Limb (tissue), 2 donors: ENCODE data around the gene DHX8.
"Not testable (repeated sequence)": the region's sequence is repeated elsewhere in the genome, so short reads cannot be mapped to it uniquely, and the experiment has no call there.

ENCODE experiments used
- DNase-seq, 2 donors: peaks; one replicate each; pipeline ENCODE4 v3.0.0-alpha.2; 2016; ENCODE audit errors: extremely low spot score in 2 of 2

Gene DHX8

DNA sequence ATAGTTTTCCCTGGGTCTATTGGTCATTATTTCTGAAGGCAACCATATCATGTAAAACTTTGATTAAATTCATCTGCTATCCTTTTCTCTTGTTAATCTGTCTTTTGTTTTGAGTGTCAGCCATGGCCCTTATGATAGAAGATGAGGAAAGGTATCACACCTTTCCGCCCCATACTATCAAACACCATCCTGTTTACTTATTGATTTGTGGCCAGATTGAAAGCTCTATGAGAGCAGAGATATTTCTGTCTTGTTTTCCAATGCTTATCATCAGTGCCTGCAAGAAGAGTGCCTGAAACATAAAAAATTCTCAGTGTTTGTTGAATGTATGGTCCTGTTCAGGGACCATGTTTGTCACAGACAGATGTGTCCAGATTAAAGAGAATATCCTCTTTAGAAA is 22.6 kb upstream of the DHX8 start:
- no peak for DNase-seq

DNA sequence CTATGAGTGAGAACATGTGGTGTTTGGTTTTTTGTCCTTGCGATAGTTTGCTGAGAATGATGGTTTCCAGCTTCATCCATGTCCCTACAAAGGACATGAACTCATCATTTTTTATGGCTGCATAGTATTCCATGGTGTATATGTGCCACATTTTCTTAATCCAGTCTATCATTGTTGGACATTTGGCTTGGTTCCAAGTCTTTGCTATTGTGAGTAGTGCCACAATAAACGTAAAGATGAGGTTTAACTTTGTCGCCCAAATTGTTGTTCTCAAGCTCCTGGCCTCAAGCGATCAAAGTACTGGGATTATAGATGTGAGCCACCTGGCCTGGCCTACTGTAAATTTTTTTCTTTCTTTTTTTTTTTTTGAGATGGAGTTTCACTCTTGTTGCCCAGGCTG is 21.2 kb upstream of the DHX8 start:
- not testable (repeated sequence) for DNase-seq

DNA sequence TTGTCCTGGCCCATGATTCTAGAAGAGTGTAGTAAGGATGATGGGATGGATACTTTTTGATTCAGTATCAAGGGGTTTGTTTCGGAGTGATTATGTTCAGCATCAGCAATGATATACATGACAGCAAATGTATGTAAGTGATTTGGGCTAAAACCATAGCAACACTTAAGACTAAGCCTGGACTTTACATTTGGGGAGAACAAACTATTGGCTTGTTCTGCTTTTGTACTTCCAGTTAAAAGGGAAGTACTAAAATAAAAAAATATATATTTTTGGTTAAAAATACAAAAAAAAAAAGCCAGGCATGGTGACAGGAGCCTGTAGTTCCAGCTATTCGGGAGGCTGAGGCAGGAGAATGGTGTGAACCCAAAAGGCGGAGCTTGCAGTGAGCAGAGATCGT is 20.5 kb upstream of the DHX8 start:
- DNase-seq = no peak

DNA sequence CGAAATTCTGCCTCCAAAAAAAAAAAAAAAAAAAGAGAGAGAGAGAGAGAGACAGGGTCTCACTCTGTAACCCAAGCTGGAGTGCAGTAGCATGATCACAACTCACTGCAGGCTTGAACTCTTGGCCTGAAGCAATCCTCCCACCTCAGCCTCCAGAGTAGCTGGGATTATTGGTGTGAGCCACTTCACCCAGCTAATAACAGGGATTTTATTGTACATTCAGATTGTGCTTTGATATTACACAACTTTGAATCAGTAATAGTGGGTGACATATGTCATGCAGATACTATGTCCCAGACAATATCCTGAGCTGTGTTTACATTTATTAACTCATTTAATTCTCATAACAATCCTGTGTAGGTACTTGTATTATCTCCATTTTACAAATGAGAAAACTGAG is 19.7 kb upstream of the DHX8 start:
- no peak for DNase-seq

DNA sequence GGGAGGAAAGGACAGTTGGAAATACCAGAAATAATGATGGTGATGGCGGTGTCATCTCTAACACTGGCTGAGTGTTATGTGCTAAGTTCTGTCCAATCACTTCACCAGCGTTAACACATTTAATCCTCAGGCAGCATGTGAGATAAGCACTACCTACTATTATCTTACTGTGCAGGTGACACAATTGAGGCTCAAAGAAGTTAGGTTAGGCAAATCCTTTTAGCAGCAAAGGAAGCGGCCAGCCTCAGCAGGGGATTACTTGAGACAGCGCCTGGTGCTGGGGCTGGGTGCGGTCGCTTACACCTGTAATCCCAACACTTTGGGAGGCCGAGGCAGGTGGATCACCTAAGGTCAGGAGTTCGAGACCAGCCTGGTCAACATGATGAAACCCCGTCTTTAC is 18.7 kb upstream of the DHX8 start:
- no peak for DNase-seq

DNA sequence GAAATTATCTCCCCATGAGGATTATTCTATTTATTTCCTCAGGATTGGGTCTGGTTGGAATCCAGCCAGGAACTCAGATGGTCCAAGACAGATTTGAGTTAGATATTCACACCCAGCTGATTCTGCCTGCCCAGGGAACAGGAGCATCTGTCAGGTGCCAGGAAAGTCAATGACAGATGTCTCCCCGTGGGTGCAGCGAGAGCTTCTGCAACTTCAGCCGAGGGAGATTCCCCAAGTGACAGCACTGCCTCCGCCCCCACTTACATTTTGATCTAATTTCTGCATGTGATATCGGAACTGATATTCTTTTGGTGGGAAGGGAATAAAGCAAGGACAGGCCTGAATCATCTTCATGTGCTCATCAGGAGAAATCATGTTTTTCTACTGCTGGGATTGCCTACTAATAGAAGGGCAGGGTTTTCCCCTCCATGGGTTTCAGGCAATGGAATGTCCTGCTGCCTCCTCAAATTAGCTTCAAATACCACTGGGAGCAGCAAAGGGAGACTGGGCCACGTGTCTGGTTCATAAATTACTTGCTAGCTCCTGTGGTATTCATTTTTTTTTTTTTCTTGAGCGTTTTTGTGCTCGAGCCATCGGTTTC is 15.7 kb upstream of the DHX8 start:
- DNase-seq = peak in 1 of 2 donors; percentile 45

DNA sequence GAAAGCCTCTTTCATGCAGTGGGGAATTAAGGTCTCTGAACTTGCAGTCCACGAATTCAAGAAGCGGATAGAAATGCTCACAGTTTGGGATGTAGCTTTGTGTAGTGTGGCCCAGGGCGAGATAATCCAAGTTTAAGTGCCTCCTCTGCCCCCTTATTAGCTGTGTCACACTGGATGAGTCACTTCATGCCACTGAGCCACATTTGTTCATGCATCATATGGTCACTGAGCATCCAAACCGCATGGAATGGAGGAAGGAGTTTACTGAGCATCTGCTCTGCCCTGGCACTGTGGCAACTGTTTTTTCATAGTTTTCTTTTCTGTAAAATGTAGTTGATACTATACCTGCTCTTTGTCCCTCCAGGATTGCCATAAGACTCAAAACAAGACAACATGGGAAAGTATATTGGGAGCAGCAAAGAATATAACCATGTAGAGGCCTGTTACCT is 15.1 kb upstream of the DHX8 start:
- DNase-seq = no peak

DNA sequence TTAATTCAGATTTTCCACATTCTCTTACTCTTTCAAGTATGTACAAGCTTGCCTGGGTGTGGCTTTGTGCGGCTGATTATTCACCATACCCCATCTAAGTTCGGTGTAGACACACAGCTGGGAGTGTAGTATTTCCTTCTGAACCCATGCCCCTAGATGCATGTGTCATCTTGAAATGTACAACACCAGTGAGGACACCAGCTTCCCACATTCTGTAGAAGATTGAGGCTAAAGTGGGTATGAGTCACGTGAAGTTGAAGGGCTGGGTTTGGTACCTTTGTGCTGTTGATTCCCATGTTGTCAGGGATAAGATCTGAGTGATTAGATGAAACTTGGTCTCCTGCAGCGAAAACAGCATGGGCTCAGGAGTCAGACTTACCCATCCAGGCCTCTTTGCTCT is 14.6 kb upstream of the DHX8 start:
- no peak for DNase-seq

DNA sequence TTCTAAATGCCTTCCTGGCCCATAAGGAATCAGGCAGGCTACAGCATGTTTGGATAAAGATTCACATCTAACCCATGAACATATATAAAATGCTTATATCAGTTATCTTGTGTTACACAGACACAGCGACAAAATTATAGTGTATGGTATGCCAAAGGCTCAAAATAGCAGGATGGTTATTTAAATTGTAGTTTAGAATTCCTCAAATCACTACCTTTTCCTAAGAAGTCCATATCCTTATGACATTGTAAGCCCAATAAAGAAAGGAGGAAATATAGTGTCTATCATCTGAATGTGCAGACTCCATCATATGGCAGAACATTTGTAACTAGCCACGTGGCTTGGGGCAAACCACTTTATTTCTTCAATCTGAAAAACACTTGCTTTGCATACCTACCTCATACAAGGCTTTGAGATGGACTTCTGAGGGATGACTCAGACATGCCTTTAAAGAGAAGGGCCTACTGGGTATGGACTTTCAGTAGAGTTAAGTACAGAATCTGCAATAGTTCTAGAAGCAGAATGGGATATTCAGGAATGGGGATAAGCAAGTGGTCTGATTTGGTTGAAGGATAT is 12.1 kb upstream of the DHX8 start:
- no peak for DNase-seq

DNA sequence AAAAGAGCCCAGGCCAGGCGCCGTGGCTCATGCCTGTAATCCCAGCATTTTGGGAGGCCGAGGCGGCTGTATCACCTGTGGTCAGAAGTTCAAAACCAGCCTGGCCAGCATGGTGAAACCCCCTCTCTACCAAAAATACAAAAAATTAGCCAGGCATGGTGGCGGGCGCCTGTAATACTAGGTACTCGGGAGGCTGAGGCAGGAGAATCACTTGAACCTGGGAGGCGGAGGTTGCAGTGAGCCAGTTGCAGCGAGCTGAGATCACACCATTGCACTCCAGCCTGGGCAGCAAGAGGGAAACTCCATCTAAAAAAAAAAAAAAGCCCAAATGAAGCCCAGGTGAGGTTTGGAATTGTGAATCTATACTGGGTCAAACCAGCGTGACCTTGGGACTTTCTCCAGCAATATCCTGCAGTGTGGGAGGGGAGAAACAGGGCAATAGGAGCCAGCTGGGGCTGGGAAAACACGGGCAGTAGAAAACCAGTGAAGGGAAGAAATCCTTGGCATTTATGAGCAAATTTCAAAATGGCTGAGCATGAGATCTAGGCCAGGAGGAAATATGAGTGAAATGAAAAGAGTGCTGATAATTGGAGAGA is 8.2 kb upstream of the DHX8 start:
- no peak for DNase-seq

DNA sequence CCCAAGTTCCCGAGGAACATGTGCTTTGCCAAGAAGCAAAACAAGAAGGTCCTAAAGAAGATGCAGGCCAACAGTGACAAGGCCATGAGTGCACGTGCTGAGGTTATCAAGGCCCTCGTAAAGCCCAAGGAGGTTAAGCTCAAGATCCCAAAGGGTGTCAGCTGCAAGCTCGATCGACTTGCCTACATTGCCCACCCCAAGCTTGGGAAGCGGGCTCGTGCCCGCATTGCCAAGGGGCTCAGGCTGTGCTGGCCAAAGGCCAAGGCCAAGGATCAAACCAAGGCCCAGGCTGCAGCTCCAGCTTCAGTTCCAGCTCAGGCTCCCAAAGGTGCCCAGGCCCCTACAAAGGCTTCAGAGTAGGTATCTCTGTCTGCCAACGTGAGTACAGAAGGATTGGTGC is 7.5 kb upstream of the DHX8 start:
- not testable (repeated sequence) for DNase-seq

DNA sequence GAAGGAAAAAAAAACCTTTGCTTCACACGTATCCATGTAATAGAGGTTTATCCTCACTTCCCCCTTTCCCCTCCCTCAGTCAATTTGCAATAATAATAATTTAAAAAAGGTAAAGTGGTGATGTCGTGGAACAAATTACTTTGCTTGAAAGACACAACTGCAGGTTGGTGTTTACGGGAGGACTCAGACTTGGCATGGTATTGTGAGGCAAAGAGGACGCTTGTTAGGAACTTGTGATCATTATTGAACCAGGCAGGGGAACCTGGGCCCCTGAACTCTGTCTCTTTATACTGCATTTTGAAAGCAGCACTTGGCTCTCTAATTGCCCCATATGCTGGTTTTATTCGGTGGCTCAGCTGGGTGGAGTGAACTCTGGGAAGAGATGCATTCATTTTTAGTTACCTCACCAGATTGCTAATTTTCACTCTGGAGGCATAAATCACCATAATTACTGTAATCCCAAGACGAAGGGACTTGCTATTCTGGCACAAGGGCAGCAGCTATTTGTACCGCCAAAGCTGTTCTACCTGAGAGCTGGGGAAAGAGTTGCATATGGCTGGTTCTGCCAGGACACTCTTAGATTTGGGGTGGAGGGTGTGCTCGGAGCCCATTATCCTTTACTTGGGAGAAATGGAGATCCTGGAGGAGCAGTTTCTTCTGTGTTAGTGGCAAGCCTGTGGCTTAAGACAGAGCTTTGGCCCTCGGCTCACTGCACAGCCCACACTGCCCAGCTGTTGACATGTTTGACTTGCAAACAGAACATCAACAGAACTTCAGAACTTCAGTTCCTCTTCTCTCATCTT is 5.7 kb upstream of the DHX8 start:
- no peak for DNase-seq

DNA sequence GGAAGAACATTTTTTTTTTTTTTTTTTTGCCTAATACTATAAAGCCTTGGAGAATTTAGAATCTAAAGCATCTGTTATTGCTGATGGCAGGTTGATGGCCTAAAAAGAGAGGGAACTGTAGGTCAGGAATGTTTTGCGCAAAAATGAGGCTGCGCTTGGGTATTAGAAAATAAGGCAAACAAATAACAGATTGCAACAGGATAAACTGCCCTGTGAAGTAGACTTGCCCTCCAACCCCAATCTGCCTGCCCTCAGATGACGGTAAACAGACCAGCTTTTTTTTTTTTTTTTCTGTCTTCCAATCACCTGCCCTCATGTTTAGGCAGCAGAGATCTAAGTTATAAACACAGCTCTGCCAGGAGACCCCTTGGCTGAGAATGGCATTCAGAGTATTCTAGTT is 3.8 kb upstream of the DHX8 start:
- no peak for DNase-seq

DNA sequence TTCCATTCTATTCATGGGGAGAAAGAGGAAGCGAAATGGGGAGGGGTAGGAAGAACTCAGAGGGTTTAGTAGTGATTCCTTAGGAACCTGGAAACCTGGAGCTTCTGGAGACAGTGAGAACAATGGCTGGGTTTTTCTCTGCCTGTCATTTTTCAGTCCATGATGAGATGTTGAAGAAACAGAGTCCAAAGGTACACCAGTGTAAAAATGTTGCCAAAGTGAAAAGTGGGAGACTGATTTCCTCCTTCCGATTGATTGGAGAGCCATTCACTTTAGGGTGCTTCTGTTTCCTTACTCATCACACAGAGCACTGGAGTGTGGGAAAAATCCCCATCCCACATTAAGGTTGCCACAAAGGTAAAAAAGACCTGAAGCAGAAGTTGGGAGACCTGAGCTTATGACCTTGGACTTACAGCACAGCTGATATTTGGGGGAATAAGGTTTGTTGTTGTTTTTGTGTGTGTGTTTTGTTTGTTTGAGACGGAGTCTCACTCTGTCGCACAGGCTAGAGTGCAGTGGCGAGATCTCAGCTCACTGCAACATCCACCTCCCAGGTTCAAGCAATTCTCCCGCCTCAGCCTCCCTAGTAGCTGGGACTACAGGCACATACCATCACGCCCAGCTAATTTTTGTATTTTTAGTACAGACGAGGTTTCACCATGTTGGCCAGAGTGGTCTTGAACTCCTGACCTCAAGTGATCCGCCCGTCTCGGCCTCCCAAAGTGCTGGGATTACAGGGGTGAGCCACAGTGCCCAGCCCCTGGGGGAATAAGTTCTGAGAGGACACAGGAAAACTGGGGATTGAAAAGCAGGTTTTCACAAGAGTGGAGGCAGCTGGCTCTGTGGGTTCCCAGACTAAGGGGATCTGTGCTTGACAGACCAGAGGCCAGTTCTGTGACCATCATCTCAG is 1.4 kb upstream of the DHX8 start:
- no peak for DNase-seq

DNA sequence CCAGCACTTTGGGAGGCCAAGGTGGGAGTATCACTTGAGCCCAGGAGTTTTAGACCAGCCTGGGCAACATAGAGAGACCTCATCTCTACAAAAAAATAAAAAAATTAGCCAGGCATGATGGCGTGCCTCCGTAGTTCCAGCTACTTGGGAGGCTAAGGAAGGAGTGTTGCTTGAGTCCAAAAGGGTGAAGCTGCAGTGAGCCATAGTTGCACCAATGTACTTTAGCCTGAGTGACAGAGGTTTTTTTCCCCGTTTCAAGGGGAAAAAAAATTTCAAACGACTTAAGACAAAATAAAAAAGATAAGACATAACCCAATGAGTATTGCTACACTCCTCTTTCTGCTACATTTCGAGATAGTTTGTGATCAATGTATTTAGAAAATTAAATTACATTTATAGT is 6.8 kb downstream of the DHX8 start:
- no peak for DNase-seq

DNA sequence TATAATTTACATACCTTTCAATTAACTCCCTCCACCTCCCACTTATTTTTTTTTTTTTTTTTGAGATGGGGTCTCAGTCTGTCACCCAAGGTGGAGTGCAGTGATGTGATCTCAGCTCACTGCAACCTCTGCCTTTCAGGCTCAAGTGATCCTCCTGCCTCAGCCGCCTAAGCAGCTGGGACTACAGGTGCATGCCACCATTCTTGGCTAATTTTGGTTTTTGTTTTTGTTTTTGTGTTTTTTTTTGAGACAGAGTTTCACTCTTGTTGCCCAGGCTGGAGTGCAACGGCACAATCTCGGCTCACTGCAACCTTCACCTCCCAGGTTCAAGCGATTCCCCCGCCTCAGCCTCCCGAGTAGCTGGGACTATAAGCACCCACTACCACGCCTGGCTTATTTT is 25.7 kb downstream of the DHX8 start:
- not testable (repeated sequence) for DNase-seq

DNA sequence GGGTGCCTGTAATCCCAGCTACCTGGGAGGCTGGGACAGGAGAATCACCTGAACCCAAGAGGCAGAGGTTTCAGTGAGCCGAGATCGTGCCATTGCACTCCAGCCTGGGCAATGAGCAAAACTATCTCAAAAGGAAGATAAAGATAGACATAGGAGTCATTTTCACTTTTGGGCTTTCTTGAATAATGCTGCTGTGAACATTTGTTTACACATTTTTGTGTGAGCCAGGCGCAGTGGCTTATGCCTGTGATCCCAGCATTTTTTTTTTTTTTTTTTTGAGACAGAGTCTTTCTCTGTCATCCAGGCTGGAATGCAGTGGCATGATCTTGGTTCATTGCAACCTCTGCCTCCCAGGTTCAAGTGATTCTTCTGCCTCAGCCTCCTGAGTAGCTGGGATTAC is 27.4 kb downstream of the DHX8 start:
- not testable (repeated sequence) for DNase-seq

DNA sequence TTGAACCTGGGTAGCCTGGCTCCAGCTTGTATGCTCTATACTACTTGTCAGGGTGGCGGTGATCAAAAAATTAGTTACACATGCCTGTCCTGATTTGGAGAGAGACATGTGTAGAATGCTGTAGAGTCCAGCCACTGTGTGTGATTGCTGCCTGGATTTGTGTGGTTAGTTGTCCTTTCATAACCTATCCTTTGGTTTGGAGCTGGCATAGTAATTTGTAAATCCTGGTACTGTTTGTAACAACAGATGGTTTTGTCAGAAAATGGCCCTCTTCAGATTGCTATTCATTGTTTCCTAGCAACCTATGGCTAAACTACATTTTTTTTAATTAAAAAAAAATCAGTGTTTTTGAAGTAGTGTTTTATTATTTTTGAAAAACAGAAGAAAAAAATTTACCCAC is 31.9 kb downstream of the DHX8 start:
- no peak for DNase-seq

DNA sequence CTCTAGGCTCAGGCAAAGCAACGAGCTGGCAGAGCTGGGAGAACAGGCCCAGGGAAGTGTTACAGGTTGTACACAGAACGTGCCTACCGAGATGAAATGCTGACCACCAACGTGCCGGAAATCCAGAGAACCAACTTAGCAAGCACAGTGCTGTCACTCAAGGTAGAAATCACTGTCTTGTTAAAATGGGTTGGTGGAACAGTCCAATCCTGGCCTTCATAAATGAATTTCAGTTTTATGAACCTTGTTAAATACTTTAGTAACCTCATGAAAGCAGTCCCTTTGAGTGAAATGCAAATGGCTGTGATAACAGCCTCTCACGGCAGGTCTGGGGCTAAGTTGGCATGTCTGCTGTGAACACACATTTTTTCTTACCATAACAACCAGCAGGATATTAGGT is 33.4 kb downstream of the DHX8 start:
- DNase-seq = no peak

DNA sequence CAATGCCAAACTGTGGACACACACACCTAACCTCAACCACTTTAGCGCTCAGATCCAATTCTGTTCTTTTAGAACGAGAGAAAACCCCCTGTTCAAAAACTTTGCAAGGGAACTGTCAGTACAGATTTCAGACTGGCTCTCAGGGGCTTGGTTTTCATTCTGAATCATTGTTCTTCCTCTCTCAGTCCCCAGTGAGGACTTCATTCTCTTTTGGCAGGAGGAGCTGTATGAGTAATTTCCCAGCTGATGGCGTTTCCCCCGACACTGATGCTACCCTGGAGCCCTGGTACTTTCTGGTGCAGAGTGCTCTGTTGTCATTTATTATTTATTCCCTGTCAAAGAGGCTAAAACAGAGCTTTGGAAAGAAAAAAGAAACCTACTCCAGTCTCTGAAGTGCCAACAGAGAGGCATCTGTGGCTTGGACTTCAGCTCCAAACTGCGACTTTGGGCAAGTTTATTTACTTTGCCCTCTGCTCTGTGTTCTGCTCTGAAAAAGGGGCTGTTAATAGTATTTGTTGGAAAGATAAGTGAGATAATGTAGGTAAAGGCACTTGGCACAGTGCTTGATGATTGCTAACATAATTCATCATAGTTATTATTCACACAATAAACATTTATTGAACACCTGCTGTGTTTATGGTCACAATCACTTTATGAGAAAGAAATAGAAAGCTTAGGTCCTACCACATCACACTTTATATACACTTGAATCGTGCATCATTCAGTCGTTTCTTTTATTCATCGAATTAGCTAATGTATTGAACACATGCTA is 34.0 kb downstream of the DHX8 start:
- DNase-seq = no peak

DNA sequence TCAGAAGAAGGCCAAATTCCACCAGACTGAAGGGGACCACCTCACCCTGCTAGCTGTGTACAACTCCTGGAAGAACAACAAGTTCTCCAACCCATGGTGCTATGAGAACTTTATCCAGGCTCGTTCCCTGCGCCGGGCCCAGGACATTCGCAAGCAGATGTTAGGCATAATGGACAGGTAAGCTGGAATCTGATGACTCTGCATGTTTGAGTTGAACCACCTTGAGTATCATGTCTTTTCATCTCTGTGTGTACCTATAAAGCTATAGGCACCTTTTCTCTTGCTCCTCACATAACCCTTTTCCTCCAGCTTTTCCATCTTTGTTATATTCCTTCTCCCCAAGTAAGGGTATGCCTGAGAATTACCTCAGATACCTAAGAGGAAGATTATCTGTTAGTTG is 37.6 kb downstream of the DHX8 start:
- no peak for DNase-seq
